ENCODE data around the gene TSPAN3. TPM values are rescaled to one million over a fixed set of nuclear protein-coding genes. Genes with fewer than 3 reads are reported as not detected.

The TSPAN3 gene
- total RNA-seq, 1 experiment from 2014 or later: 140 TPM

DNA sequence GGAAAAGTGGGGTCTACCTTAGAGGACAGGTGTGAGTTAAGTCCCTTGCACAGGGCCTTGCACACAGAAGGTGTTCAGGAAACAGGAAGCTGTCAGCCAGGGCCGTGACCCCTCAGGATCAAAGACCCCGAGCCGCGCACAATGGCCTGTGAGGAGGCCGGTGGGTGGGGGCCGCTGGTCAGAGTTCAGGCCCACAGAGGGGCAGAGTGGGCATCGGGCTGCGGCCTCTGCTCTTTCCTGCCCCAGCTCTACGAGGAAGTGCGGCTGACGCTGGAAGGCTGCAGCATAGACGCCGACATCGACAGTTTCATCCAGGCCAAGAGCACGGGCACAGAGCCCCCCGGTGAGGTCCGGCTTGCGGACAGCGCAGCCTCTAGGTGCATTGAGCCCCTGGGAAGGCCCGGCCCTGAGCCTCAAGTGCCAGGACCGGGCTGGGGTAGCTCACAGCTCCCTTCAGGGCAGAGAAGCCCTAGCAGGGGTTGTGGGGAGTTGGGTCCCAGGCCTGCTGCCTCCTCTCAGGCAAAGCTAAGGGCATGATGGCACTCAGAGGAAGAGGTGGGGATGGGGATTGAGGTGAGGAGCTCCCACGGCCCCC, 38.8 kb downstream of the TSPAN3 start:
- H3K79me2 ChIP-seq (ENCODE audit: low read length): no peaks in the 10 kb centered on the region
- TF ChIP-seq EZH2phosphoT487 (IDR thresholded peaks at IDR 0.05; ENCODE audit: borderline replicate concordance, low read length) (no peak), EZH2 (IDR thresholded peaks at IDR 0.05; ENCODE audit: low read length, unreplicated experiment) (no peak)
- TF ChIP-seq, protein P1, sequence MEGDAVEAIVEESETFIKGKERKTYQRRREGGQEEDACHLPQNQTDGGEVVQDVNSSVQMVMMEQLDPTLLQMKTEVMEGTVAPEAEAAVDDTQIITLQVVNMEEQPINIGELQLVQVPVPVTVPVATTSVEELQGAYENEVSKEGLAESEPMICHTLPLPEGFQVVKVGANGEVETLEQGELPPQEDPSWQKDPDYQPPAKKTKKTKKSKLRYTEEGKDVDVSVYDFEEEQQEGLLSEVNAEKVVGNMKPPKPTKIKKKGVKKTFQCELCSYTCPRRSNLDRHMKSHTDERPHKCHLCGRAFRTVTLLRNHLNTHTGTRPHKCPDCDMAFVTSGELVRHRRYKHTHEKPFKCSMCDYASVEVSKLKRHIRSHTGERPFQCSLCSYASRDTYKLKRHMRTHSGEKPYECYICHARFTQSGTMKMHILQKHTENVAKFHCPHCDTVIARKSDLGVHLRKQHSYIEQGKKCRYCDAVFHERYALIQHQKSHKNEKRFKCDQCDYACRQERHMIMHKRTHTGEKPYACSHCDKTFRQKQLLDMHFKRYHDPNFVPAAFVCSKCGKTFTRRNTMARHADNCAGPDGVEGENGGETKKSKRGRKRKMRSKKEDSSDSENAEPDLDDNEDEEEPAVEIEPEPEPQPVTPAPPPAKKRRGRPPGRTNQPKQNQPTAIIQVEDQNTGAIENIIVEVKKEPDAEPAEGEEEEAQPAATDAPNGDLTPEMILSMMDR (conservative IDR thresholded peaks at IDR 0.05; ENCODE audit: low read depth, low read length): no peak
- intact Hi-C loops (cut with micrococcal nuclease): no loop called here
- CTCF ChIA-PET: no interaction called here
- H3K9ac ChIP-seq (ENCODE audit: low read length): no peak overlapping the region
- no peaks in the 10 kb centered on the region for H3F3A ChIP-seq (ENCODE audit: low read length, unreplicated experiment)
- H4K20me1 ChIP-seq (ENCODE audit: low read length): no peaks in the 10 kb centered on the region
- no TSS peak for BruUV-seq (replicated peaks)
- POLR2A ChIA-PET (ENCODE audit: unreplicated experiment): no interaction called here
- no peaks in the 10 kb centered on the region for H3K9me3 ChIP-seq (ENCODE audit: low read length)
- ATAC-seq (no peak), DNase-seq (no peak)
- H2AFZ ChIP-seq (ENCODE audit: low read length): no peak overlapping the region
- H3K4me3 ChIP-seq (ENCODE audit: low read length): no peak overlapping the region
- no peaks in the 10 kb centered on the region for H3K36me3 ChIP-seq (ENCODE audit: low read depth, low read length)
- no peaks in the 10 kb centered on the region for H3K27me3 ChIP-seq (ENCODE audit: low read length)
- no peaks in the 10 kb centered on the region for H3K9me2 ChIP-seq (replicated peaks; ENCODE audit: low read length)
- no peak overlapping the region for H3K4me2 ChIP-seq (ENCODE audit: low read length)
- no peak overlapping the region for H3K27ac ChIP-seq (ENCODE audit: low read length)
- no peaks in the 10 kb centered on the region for H3K4me1 ChIP-seq (ENCODE audit: insufficient read depth, low read length)

DNA sequence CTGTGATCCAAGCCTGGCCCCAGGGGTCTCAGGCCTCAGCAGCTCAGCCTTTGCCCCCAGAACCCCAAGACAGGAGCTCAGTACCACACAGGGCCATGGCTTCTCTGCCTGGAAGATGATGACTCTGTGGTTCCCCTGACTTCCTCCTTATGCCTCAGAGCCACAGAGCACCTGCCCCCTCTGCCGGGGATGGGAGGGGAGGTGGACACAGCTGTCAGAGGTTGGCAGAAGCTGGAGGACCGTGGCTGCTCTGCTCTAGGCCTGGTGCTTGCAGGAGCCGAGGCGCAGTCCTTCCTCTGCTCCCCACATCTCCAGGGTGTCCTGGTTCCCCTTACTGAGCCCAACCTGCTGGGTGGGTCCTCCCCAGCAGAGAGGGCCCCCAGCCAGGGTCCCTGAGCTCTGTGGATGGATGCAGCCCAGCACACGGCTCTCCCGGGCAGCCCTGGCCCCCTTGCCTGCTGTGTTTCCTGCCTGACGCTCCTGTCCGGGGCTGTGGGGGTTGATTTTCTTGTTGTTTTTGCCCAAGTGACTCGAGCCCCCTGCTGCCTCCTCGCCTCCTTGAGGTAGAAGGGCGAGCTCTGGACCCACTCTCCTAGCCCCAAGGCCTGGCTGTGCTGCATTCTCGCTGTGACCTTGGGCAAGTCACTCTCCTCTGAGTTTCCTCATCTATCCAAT, 39.4 kb downstream of the TSPAN3 start:
- intact Hi-C loops (cut with micrococcal nuclease): no loop called here
- Histone ChIP-seq H3K27me3 (ENCODE audit: low read length) (no peaks in the 10 kb centered on the region), H3K27ac (ENCODE audit: low read length) (no peak overlapping the region), H3K4me1 (ENCODE audit: insufficient read depth, low read length) (no peaks in the 10 kb centered on the region), H3K9me2 (replicated peaks; ENCODE audit: low read length) (no peaks in the 10 kb centered on the region), H3F3A (ENCODE audit: low read length, unreplicated experiment) (no peaks in the 10 kb centered on the region), H4K20me1 (ENCODE audit: low read length) (no peaks in the 10 kb centered on the region), H2AFZ (ENCODE audit: low read length) (no peak overlapping the region), H3K9ac (ENCODE audit: low read length) (no peak overlapping the region), H3K4me2 (ENCODE audit: low read length) (no peak overlapping the region), H3K9me3 (ENCODE audit: low read length) (no peaks in the 10 kb centered on the region), H3K79me2 (ENCODE audit: low read length) (no peaks in the 10 kb centered on the region), H3K4me3 (ENCODE audit: low read length) (no peak overlapping the region), H3K36me3 (ENCODE audit: low read depth, low read length) (no peaks in the 10 kb centered on the region)
- no peak for TF ChIP-seq EZH2phosphoT487 (IDR thresholded peaks at IDR 0.05; ENCODE audit: borderline replicate concordance, low read length)
- TF ChIP-seq EZH2 (IDR thresholded peaks at IDR 0.05; ENCODE audit: low read length, unreplicated experiment): no peak
- TF ChIP-seq, protein P1 (conservative IDR thresholded peaks at IDR 0.05; ENCODE audit: low read depth, low read length): no peak
- BruUV-seq (replicated peaks): no TSS peak
- ChIA-PET CTCF (no interaction called here), POLR2A (ENCODE audit: unreplicated experiment) (no interaction called here)
- ATAC-seq: no peak; the same call in 1 of the 2 replicates
- no peak for DNase-seq

DNA sequence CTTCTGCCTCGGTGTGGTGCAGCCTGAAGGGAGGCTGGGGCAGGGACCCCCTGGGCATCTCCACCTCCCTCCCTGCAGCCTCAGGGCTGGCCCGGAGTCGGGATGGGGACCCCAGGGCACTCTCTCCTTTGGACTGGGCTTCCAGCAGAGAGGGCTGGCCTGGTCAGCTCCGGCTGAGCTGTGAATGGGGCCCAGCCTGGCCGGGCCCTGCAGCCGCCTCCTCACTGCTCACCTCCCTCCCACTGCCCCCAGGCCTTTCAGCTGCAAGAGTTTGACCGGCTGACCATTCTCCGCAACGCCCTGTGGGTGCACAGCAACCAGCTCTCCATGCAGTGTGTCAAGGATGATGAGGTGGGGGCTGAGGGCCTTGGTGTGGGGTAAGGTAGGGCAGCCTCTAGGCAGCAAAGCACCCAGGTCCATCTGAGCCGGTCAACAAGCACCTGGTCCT, 40.0 kb downstream of the TSPAN3 start:
- no peaks in the 10 kb centered on the region for H3K9me3 ChIP-seq (ENCODE audit: low read length)
- H3F3A ChIP-seq (ENCODE audit: low read length, unreplicated experiment): no peaks in the 10 kb centered on the region
- intact Hi-C loops (cut with micrococcal nuclease): no loop called here
- no peaks in the 10 kb centered on the region for H3K79me2 ChIP-seq (ENCODE audit: low read length)
- ATAC-seq (no peak), DNase-seq (no peak)
- H3K36me3 ChIP-seq (ENCODE audit: low read depth, low read length): no peaks in the 10 kb centered on the region
- no peak overlapping the region for H3K4me3 ChIP-seq (ENCODE audit: low read length)
- no peak overlapping the region for H3K9ac ChIP-seq (ENCODE audit: low read length)
- ChIA-PET CTCF (no interaction called here), POLR2A (ENCODE audit: unreplicated experiment) (no interaction called here)
- no peaks in the 10 kb centered on the region for H3K4me1 ChIP-seq (ENCODE audit: insufficient read depth, low read length)
- H3K27ac ChIP-seq (ENCODE audit: low read length): no peak overlapping the region
- BruUV-seq (replicated peaks): no TSS peak
- TF ChIP-seq, protein P1 (conservative IDR thresholded peaks at IDR 0.05; ENCODE audit: low read depth, low read length): no peak
- no peak for TF ChIP-seq EZH2 (IDR thresholded peaks at IDR 0.05; ENCODE audit: low read length, unreplicated experiment)
- no peak for TF ChIP-seq EZH2phosphoT487 (IDR thresholded peaks at IDR 0.05; ENCODE audit: borderline replicate concordance, low read length)
- no peaks in the 10 kb centered on the region for H3K9me2 ChIP-seq (replicated peaks; ENCODE audit: low read length)
- H3K27me3 ChIP-seq (ENCODE audit: low read length): no peaks in the 10 kb centered on the region
- no peak overlapping the region for H2AFZ ChIP-seq (ENCODE audit: low read length)
- H4K20me1 ChIP-seq (ENCODE audit: low read length): no peaks in the 10 kb centered on the region
- no peak overlapping the region for H3K4me2 ChIP-seq (ENCODE audit: low read length)

All from PC-3 (cell line).